Measurements from ENCODE around the gene TENT4B. TPM values are rescaled to one million over a fixed set of nuclear protein-coding genes. Genes with fewer than 3 reads are reported as not detected.

The TENT4B gene
- total RNA-seq, 2 experiments from 2014 or later: 5.8 to 8.8 TPM

DNA sequence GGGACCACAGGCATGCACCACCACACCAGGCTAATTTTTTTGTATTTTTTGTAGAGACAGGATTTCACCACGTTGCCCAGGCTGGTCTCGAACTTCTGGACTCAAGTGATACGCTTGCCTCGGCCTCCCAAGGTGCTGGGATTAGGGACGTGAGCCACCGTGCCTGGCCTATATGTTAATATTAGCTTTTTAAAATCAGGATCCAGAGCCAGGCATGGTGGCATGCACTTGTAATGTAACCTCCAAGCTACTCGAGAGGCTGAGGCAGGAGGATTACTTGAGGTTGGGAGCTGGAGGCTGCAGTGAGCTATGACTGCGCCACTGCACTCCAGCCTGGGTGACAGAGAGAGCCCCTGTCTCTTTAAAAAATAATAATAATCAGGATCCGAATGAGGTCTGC is 104.8 kb downstream of the TENT4B start:
- no TSS peak for BruUV-seq (replicated peaks)
- POLR2A ChIA-PET: interaction anchor here (0.7 kb wide), 2 partner anchors 8 to 142 kb away, joined by 3 read pairs; no protein-coding TSS in a partner anchor
- no peaks in the 10 kb centered on the region for H3K9me2 ChIP-seq (ENCODE audit: insufficient read depth, low read length)

DNA sequence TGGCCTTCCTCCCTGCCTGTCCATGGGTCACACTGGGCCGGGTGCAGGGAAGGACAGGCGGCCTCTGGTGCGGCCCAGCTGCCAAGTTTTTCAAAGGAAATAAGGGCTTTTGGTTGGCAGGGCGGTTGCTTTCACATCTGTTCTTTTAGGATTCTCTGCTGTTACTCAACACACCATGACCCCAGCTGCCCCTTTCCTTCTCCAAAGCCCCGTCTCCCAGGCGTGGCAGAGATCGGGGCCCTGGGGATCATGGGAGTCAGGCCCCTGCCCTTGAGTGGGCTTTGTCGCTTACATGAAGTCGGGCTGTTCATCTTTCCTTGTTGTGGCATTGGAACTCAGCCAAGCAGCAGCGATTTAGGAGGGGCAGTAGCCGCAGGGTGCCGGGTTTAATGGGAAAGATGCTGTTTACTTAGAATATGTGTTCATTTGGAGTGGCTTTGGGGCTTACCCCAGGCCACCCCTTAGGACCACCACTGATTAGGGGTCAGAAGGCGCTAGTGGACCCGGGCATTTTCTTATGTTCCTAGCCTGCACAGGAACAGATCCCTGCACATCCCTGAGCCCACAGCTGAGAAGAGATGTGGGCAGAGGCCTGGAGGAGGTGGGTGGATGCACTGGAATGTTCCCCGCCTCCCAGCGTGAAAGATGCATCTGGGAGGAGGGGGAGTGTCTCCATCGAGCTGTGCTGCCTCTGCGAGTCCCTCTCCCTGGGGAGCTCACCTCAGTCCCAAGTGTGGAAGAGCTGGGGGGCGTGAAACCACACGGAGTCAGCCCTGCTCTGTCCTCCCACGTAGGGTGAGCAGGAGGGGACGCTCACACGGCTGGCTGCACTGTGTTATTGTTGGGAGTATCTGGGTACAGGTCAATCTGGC is 106.5 kb downstream of the TENT4B start:
- Histone ChIP-seq H3K79me2 (ENCODE audit: insufficient read depth, low read depth, low read length) (no peaks in the 10 kb centered on the region), H2AFZ (ENCODE audit: low read length) (no peak overlapping the region)
- no peak for DNase-seq (ENCODE audit: low spot score)

More for the DNA sequence above, 104.8 kb downstream of the TENT4B start:
- Histone ChIP-seq H3K4me2 (ENCODE audit: low read length) (no peak overlapping the region), H3K4me1 (ENCODE audit: insufficient read depth, low read length, poor library complexity, severe bottlenecking) (no peaks in the 10 kb centered on the region), H3K27ac (ENCODE audit: low read depth, low read length, poor library complexity, severe bottlenecking) (no peak overlapping the region), H3K9me3 (ENCODE audit: low read length) (no peaks in the 10 kb centered on the region), H3K4me3 (ENCODE audit: low read depth, low read length, poor library complexity, severe bottlenecking) (no peak overlapping the region), H3K36me3 (ENCODE audit: insufficient read depth, low read length) (no peaks in the 10 kb centered on the region), H4K20me1 (ENCODE audit: insufficient read depth, low read length) (no peaks in the 10 kb centered on the region), H3K79me2 (ENCODE audit: insufficient read depth, low read depth, low read length) (no peaks in the 10 kb centered on the region), H2AFZ (ENCODE audit: low read length) (no peak overlapping the region)
- DNase-seq (ENCODE audit: low spot score): no peak
- intact Hi-C loops (cut with micrococcal nuclease; ENCODE audit: unreplicated experiment): loop anchor here (10.0 kb wide), 1 partner anchor 67 kb away; no protein-coding TSS in a partner anchor
- no peak for TF ChIP-seq EZH2phosphoT487 (IDR thresholded peaks at IDR 0.05; ENCODE audit: borderline replicate concordance, low read depth, low read length)
- CTCF ChIA-PET (ENCODE audit: unreplicated experiment): interaction anchor here (0.6 kb wide), 1 partner anchor 9 kb away, joined by 3 read pairs; no protein-coding TSS in a partner anchor

More for the DNA sequence above, 106.5 kb downstream of the TENT4B start:
- Histone ChIP-seq H3K4me1 (ENCODE audit: insufficient read depth, low read length, poor library complexity, severe bottlenecking) (peaks cover 7% of the 10 kb centered on the region), H3K9me2 (ENCODE audit: insufficient read depth, low read length) (no peaks in the 10 kb centered on the region), H3K4me3 (ENCODE audit: low read depth, low read length, poor library complexity, severe bottlenecking) (no peak overlapping the region), H4K20me1 (ENCODE audit: insufficient read depth, low read length) (no peaks in the 10 kb centered on the region), H3K9me3 (ENCODE audit: low read length) (no peaks in the 10 kb centered on the region), H3K27ac (ENCODE audit: low read depth, low read length, poor library complexity, severe bottlenecking) (no peak overlapping the region), H3K4me2 (ENCODE audit: low read length) (no peak overlapping the region), H3K36me3 (ENCODE audit: insufficient read depth, low read length) (no peaks in the 10 kb centered on the region)
- POLR2A ChIA-PET: interaction anchor here (0.8 to 1.0 kb wide), 2 partner anchors 67 to 84 kb away, joined by 3 read pairs; no protein-coding TSS in a partner anchor
- intact Hi-C loops (cut with micrococcal nuclease; ENCODE audit: unreplicated experiment): loop anchor here (10.0 kb wide), 1 partner anchor 65 kb away; no protein-coding TSS in a partner anchor
- CTCF ChIA-PET (ENCODE audit: unreplicated experiment): no interaction called here
- no peak for TF ChIP-seq EZH2phosphoT487 (IDR thresholded peaks at IDR 0.05; ENCODE audit: borderline replicate concordance, low read depth, low read length)
- TF ChIP-seq, protein P1, sequence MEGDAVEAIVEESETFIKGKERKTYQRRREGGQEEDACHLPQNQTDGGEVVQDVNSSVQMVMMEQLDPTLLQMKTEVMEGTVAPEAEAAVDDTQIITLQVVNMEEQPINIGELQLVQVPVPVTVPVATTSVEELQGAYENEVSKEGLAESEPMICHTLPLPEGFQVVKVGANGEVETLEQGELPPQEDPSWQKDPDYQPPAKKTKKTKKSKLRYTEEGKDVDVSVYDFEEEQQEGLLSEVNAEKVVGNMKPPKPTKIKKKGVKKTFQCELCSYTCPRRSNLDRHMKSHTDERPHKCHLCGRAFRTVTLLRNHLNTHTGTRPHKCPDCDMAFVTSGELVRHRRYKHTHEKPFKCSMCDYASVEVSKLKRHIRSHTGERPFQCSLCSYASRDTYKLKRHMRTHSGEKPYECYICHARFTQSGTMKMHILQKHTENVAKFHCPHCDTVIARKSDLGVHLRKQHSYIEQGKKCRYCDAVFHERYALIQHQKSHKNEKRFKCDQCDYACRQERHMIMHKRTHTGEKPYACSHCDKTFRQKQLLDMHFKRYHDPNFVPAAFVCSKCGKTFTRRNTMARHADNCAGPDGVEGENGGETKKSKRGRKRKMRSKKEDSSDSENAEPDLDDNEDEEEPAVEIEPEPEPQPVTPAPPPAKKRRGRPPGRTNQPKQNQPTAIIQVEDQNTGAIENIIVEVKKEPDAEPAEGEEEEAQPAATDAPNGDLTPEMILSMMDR (conservative IDR thresholded peaks at IDR 0.05; ENCODE audit: low read length): no peak
- no TSS peak for BruUV-seq (replicated peaks)
